Activated CD8-positive, alpha-beta T cell treated with anti-CD3 and anti-CD28 coated beads for 36 hours (primary cell): ENCODE measurements around the gene SLIT3. TPM values are rescaled to one million over a fixed set of nuclear protein-coding genes. Genes with fewer than 3 reads are reported as not detected.

Source experiments
- ATAC-seq: fragments of 200-7000 bp; cut with Tn5 transposase; one replicate; pipeline ENCODE4 v1.10.0; 2021; ENCODE audit warnings: mild to moderate bottlenecking, moderate library complexity
- CTCF ChIA-PET: fragments of 350-600 bp; sonication (Branson Sonifier 250); formaldehyde crosslinking; loops from one replicate; lab custom pipeline; 2021; ENCODE audit warnings: antibody characterized with exemption; lab: Charles Lee
- POLR2A ChIA-PET: fragments of 350-600 bp; sonication (Branson Sonifier 250); formaldehyde crosslinking; loops from one replicate; lab custom pipeline; 2021; ENCODE audit warnings: antibody characterized with exemption; lab: Charles Lee
- DNase-seq: peaks from one replicate; pipeline ENCODE4 v3.0.0-alpha.2; 2020
- H3K27ac Mint-ChIP-seq: one replicate; pipeline ENCODE4 v1.8.0; 2021; ENCODE audit warnings: mild to moderate bottlenecking, mixed read lengths
- H3K27me3 Mint-ChIP-seq: one replicate; pipeline ENCODE4 v1.8.0; 2021; ENCODE audit warnings: mixed read lengths
- H3K36me3 Mint-ChIP-seq: one replicate; pipeline ENCODE4 v1.8.0; 2021; ENCODE audit warnings: low read depth, mixed read lengths
- H3K4me1 Mint-ChIP-seq: one replicate; pipeline ENCODE4 v1.8.0; 2021; ENCODE audit warnings: low read depth, mixed read lengths
- H3K4me3 Mint-ChIP-seq: one replicate; pipeline ENCODE4 v1.8.0; 2021; ENCODE audit warnings: mild to moderate bottlenecking, moderate library complexity, mixed read lengths
- H3K9me3 Mint-ChIP-seq: one replicate; pipeline ENCODE4 v1.8.0; 2021; ENCODE audit warnings: mixed read lengths
- CTCF ChIP-seq: fragments of 200-600 bp; IDR thresholded peaks from one replicate; pipeline ENCODE4 v1.8.0; 2022; ENCODE audit warnings: antibody characterized with exemption, mild to moderate bottlenecking
- intact Hi-C: fragments of 100-400 bp; cut with micrococcal nuclease; formaldehyde crosslinking; loops from one replicate; pipeline ENCODE4 v1.10.0; 2022
- total RNA-seq, 2 experiments: library from RNA; stranded (reverse); gene quantifications; one replicate each; pipeline ENCODE4 v1.2.3, GENCODE V29; 2021

SLIT3 gene
- total RNA-seq, 2 experiments from 2014 or later = 0.69 to 0.74 TPM

- CTCF ChIA-PET = interaction anchor here (1.1 to 3.3 kb wide), 3 partner anchors 13 to 594 kb away, joined by 3 to 24 read pairs (median 4); partner anchors contain the start of gene SPDL1
- POLR2A ChIA-PET = no interaction called here
- no peak for TF ChIP-seq CTCF
These were observed 312.2 kb downstream of the SLIT3 start for GRCh38 chr5:168988699-168989098.

GRCh38 chr5:168987543-168988300, 313.2 kb downstream of the SLIT3 start:
- H3K36me3 Mint-ChIP-seq = no peaks in the 10 kb centered on the region

More at GRCh38 chr5:168988699-168989098, 312.2 kb downstream of the SLIT3 start:
- Mint-ChIP-seq H3K4me3 (no peak overlapping the region), H3K9me3 (no peaks in the 10 kb centered on the region), H3K4me1 (no peaks in the 10 kb centered on the region), H3K27ac (no peak overlapping the region), H3K36me3 (no peaks in the 10 kb centered on the region), H3K27me3 (peaks cover 12% of the 10 kb centered on the region)
- no peak for ATAC-seq
- intact Hi-C loops = loop anchor here (5.0 kb wide), 1 partner anchor 594 kb away; the partner anchor contains the start of gene SPDL1
- DNase-seq = no peak

GRCh38 chr5:168985454-168985853, 315.5 kb downstream of the SLIT3 start:
- DNase-seq (no peak), ATAC-seq (no peak)
- ChIA-PET POLR2A (no interaction called here), CTCF (no interaction called here)
- Mint-ChIP-seq H3K4me3 (no peak overlapping the region), H3K9me3 (no peaks in the 10 kb centered on the region), H3K27me3 (peaks cover 16% of the 10 kb centered on the region), H3K4me1 (no peaks in the 10 kb centered on the region), H3K36me3 (no peaks in the 10 kb centered on the region), H3K27ac (no peak overlapping the region)
- intact Hi-C loops = loop anchor here (5.0 kb wide), 1 partner anchor 597 kb away; the partner anchor contains the start of gene SPDL1
- TF ChIP-seq CTCF = no peak

More at GRCh38 chr5:168987543-168988300, 313.2 kb downstream of the SLIT3 start:
- DNase-seq = peak; percentile 77
- H3K27me3 Mint-ChIP-seq = peaks cover 12% of the 10 kb centered on the region
- ATAC-seq = peak; percentile 61
- POLR2A ChIA-PET = no interaction called here
- H3K4me1 Mint-ChIP-seq = no peaks in the 10 kb centered on the region
- CTCF ChIA-PET = interaction anchor here (0.7 to 3.3 kb wide), 22 partner anchors 9 to 595 kb away, joined by 3 to 24 read pairs (median 4); partner anchors contain the start of gene SPDL1
- intact Hi-C loops = loop anchor here (2.0 to 5.0 kb wide), 2 partner anchors 315 to 595 kb away; partner anchors contain the start of gene SPDL1
- no peak overlapping the region for H3K4me3 Mint-ChIP-seq
- no peaks in the 10 kb centered on the region for H3K9me3 Mint-ChIP-seq
- peak; percentile 82 for TF ChIP-seq CTCF
- H3K27ac Mint-ChIP-seq = no peak overlapping the region

GRCh38 chr5:168984135-168984675, 316.7 kb downstream of the SLIT3 start:
- H3K4me3 Mint-ChIP-seq = no peak overlapping the region
- no peak for TF ChIP-seq CTCF
- H3K36me3 Mint-ChIP-seq = no peaks in the 10 kb centered on the region
- intact Hi-C loops = no loop called here
- ATAC-seq = no peak
- CTCF ChIA-PET = interaction anchor here (0.6 kb wide), 1 partner anchor 714 kb away, joined by 3 read pairs; no protein-coding TSS in a partner anchor
- H3K9me3 Mint-ChIP-seq = no peaks in the 10 kb centered on the region
- H3K27ac Mint-ChIP-seq = no peak overlapping the region
- POLR2A ChIA-PET = no interaction called here
- DNase-seq = no peak
- H3K27me3 Mint-ChIP-seq = peaks cover 16% of the 10 kb centered on the region
- no peaks in the 10 kb centered on the region for H3K4me1 Mint-ChIP-seq
